ENCODE data around the gene ZNF770. TPM values are rescaled to one million over a fixed set of nuclear protein-coding genes. Genes with fewer than 3 reads are reported as not detected.

The ZNF770 gene, protein sequence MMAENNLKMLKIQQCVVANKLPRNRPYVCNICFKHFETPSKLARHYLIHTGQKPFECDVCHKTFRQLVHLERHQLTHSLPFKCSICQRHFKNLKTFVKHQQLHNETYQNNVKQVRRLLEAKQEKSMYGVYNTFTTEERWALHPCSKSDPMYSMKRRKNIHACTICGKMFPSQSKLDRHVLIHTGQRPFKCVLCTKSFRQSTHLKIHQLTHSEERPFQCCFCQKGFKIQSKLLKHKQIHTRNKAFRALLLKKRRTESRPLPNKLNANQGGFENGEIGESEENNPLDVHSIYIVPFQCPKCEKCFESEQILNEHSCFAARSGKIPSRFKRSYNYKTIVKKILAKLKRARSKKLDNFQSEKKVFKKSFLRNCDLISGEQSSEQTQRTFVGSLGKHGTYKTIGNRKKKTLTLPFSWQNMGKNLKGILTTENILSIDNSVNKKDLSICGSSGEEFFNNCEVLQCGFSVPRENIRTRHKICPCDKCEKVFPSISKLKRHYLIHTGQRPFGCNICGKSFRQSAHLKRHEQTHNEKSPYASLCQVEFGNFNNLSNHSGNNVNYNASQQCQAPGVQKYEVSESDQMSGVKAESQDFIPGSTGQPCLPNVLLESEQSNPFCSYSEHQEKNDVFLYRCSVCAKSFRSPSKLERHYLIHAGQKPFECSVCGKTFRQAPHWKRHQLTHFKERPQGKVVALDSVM
- 12.7 to 19.8 TPM (median 15.9 TPM) in 5 replicates for total RNA-seq (2022; extraction: Qiagen RNA extraction)

DNA sequence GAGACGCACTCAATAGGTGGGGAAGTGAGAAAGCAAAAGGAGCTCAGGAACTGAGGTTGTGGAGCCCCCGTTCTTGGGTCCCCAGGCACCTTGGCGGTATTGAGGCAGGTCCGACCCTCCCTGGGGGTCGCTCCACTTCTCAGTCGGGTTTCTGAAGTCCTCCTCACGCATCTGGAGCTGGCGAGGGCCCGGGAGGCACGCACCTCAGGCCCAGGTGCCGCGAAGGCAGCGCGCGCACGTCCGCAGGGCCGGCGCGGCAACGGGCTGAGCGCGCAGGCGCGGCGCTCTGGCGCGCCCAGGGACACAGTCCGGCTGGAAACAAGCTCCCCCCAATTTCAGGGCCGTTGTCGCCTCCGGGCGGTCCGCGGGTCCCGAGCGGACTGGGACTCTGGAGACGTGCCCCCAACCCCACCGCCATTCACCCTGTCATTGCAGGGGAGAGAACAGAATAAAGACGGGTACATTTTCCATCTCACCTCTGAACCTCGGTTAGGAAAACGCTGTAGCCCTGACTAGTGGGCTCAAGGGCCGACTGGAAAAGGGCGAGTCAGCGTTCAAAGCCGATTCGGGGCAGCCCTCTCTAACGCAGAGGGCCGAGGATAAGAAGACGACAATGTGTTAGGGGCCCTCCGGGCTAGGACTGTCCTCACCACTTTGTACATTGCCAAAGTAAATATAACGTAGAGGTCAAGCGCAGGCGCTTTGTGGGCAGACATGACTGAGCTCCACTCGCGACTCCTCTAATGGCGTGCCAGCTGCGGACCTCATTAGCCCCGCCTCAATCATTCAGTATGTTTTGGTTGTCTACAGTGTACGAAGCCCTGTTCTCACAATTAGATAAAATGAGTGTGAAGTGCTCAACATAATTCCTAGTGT, at the start of gene ZNF770:
Gene ZNF770, minus strand, starts transcription at position 261 of the 876 bp plus-strand sequence. CDS start 4,853 bp downstream, outside the sequence.

DNA sequence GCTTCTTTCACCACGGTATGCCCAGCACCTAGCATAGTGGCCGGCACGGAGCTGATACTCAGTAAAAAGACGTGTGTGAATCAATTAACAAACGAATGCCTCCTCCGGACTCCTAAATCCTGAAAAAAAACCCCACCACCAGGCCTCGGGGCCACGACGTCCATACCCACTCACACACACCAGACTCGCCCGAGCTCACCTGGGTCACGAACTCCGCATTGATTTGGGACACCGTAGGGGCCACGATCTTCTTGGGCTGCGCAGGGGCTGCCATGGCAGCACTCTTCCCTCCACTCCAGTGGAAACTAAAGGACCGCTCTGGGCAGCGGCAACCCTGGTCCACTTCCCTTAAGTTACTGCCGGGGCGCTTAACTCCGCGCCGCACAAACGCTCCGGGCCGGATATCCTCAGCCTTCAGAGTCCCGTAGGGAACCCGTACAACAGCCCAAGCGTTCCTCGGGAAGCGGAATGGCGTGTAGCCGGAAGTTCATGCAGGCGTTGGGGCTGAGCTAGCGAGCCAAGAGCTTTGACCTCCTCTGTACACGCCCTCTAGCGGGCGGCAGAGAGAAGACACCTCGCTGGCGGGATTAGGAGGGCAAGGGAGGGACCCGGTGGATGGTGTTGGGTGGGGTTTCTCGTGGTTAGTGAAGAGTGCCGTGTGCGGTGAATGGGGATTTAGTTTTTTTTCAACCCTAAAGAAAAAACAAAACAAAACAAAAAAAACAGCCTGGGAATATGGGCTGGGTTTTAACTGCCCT, 18.6 kb downstream of the ZNF770 start, which contains the start of gene AQR:
Gene AQR, minus strand, starts transcription at position 403 of the 758 bp plus-strand sequence. Its CDS starts 129 bp downstream, at position 274.

Other genes with a start within 250 kb of the ZNF770 start
- gene GJD2, start 233.3 kb downstream of the ZNF770 start, total RNA-seq (2022; extraction: Qiagen RNA extraction), result not detected in 5 replicates
- 0.16 to 0.26 TPM (median 0.25 TPM) in 4 of 5 replicates, not detected in the other for gene ACTC1, start 192.7 kb downstream of the ZNF770 start, total RNA-seq (2022; extraction: Qiagen RNA extraction)
- 25.5 to 35.1 TPM (median 31.8 TPM) in 5 replicates for gene AQR, start 18.5 kb downstream of the ZNF770 start, total RNA-seq (2022; extraction: Qiagen RNA extraction)
- not detected in 5 replicates for gene NANOGP8, start 97.0 kb upstream of the ZNF770 start, total RNA-seq (2022; extraction: Qiagen RNA extraction)

Data from A549 treated with Hydrocortisone at 1 μM for 4 hours (cell line).